IMR-90 (cell line): Measurements from ENCODE around the gene CALU. TPM values are rescaled to one million over a fixed set of nuclear protein-coding genes. Genes with fewer than 3 reads are reported as not detected.

Experiments used
- ATAC-seq: fragments of 200-7000 bp; cut with Tn5 transposase; 2 replicates; pipeline ENCODE4 v1.9.1; 2020; ENCODE audit warnings: low read depth, mild to moderate bottlenecking, moderate library complexity
- BruUV-seq: library from RNA; stranded (reverse); fragments of 400-500 nt; replicated peaks from 2 replicates; lab custom pipeline; 2021; lab: Mats Ljungman, UMichigan
- CTCF ChIA-PET: fragments of 300-600 bp; formaldehyde crosslinking; extraction: SDS; loops from one replicate; lab custom pipeline; 2021; ENCODE audit warnings: antibody characterized with exemption; lab: Yijun Ruan, JAX
- POLR2A ChIA-PET: fragments of 300-600 bp; sonication (Branson Sonifier 250); formaldehyde crosslinking; loops from one replicate; lab custom pipeline; 2022; ENCODE audit warnings: antibody characterized with exemption; ENCODE audit not compliant: unreplicated experiment; lab: Charles Lee
- DNase-seq: peaks from one replicate; pipeline ENCODE4 v3.0.0; 2013
- H2AFZ ChIP-seq: replicated peaks from 2 replicates; pipeline ENCODE3; 2013; ENCODE audit warnings: low read length, mild to moderate bottlenecking; ENCODE audit not compliant: poor library complexity
- H2AK5ac ChIP-seq: 2 replicates; pipeline ENCODE4 v1.6.1; 2013; ENCODE audit warnings: low read depth, low read length, inconsistent platforms
- H2AK9ac ChIP-seq: replicated peaks from 2 replicates; pipeline ENCODE3; 2013; ENCODE audit warnings: mild to moderate bottlenecking, low read depth, low read length, moderate library complexity; ENCODE audit not compliant: poor library complexity
- H2BK120ac ChIP-seq: 2 replicates; pipeline ENCODE4 v1.6.1; 2013; ENCODE audit warnings: low read depth, low read length, inconsistent platforms
- H2BK15ac ChIP-seq: 3 replicates; pipeline ENCODE4 v1.6.1; 2013; ENCODE audit warnings: low read depth, low read length, inconsistent platforms
- H2BK20ac ChIP-seq: 2 replicates; pipeline ENCODE4 v1.6.1; 2013; ENCODE audit warnings: low read depth, mild to moderate bottlenecking, inconsistent platforms, low read length, moderate library complexity
- H2BK5ac ChIP-seq: 2 replicates; pipeline ENCODE4 v1.6.1; 2013; ENCODE audit warnings: mild to moderate bottlenecking, low read depth, low read length, inconsistent platforms; ENCODE audit not compliant: poor library complexity, severe bottlenecking
- H3K14ac ChIP-seq: replicated peaks from 2 replicates; pipeline ENCODE4 v1.6.1; 2013; ENCODE audit warnings: low read depth, low read length, inconsistent platforms
- H3K18ac ChIP-seq: 2 replicates; pipeline ENCODE4 v1.6.1; 2013; ENCODE audit warnings: low read depth, low read length, control low read depth
- H3K23ac ChIP-seq: 2 replicates; pipeline ENCODE4 v1.6.1; 2013; ENCODE audit warnings: low read depth, low read length, inconsistent platforms
- H3K27ac ChIP-seq: 2 replicates; pipeline ENCODE4 v1.5.1; 2013; ENCODE audit warnings: mild to moderate bottlenecking, control low read depth, low read length; ENCODE audit not compliant: insufficient read depth
- H3K27me3 ChIP-seq: 2 replicates; pipeline ENCODE4 v1.6.1; 2013; ENCODE audit warnings: low read length; ENCODE audit not compliant: control insufficient read depth, insufficient read depth
- H3K36me3 ChIP-seq: 2 replicates; pipeline ENCODE4 v1.6.1; 2013; ENCODE audit warnings: low read length, mixed read lengths; ENCODE audit not compliant: control insufficient read depth, insufficient read depth
- H3K4ac ChIP-seq: 2 replicates; pipeline ENCODE4 v1.6.1; 2013; ENCODE audit warnings: low read depth, low read length, inconsistent platforms
- H3K4me1 ChIP-seq: 2 replicates; pipeline ENCODE4 v1.6.1; 2013; ENCODE audit warnings: low read length, mixed read lengths; ENCODE audit not compliant: control insufficient read depth, insufficient read depth
- H3K4me2 ChIP-seq: 2 replicates; pipeline ENCODE4 v1.6.1; 2013; ENCODE audit warnings: low read depth, mild to moderate bottlenecking, control low read depth, low read length, moderate library complexity
- H3K4me3 ChIP-seq: 2 replicates; pipeline ENCODE4 v1.5.1; 2013; ENCODE audit warnings: low read depth, mild to moderate bottlenecking, control low read depth, low read length, moderate library complexity; ENCODE audit not compliant: insufficient read depth
- H3K56ac ChIP-seq: 2 replicates; pipeline ENCODE4 v1.6.1; 2013; ENCODE audit warnings: low read length, inconsistent platforms; ENCODE audit not compliant: insufficient read depth; ENCODE audit errors: extremely low read depth
- H3K79me1 ChIP-seq, 2 experiments: 2 replicates each; pipeline ENCODE4 v1.6.1; 2013; ENCODE audit warnings: low read length in 2 of 2, inconsistent platforms in 1 of 2, low read depth in 1 of 2
- H3K9ac ChIP-seq: 2 replicates; pipeline ENCODE4 v1.6.1; 2013; ENCODE audit warnings: low read depth, low read length, control low read depth
- H3K9me1 ChIP-seq: 2 replicates; pipeline ENCODE4 v1.6.1; 2013; ENCODE audit warnings: low read length, inconsistent platforms; ENCODE audit not compliant: insufficient read depth
- H3K9me3 ChIP-seq: 2 replicates; pipeline ENCODE4 v1.6.1; 2013; ENCODE audit warnings: low read length; ENCODE audit not compliant: control insufficient read depth, insufficient read depth
- H4K20me1 ChIP-seq: 2 replicates; pipeline ENCODE4 v1.6.1; 2013; ENCODE audit warnings: low read length, inconsistent platforms; ENCODE audit not compliant: insufficient read depth
- H4K5ac ChIP-seq: 2 replicates; pipeline ENCODE4 v1.6.1; 2013; ENCODE audit warnings: mild to moderate bottlenecking, low read depth, low read length, control low read depth
- H4K8ac ChIP-seq, 2 experiments: 2 replicates each; pipeline ENCODE4 v1.6.1; 2013; ENCODE audit warnings: low read depth in 2 of 2, low read length in 2 of 2, control low read depth in 1 of 2, inconsistent platforms in 1 of 2
- H4K91ac ChIP-seq: 2 replicates; pipeline ENCODE4 v1.6.1; 2013; ENCODE audit warnings: low read depth, low read length, inconsistent platforms; ENCODE audit not compliant: insufficient read depth
- CHD1 ChIP-seq: IDR thresholded peaks from 2 replicates; pipeline ENCODE4 v1.6.1; 2012; ENCODE audit warnings: low read depth, low read length, improper control_type of control experiment
- WGBS, 2 experiments: methylation state at CpG; one replicate each; pipeline versions ENCODE4 v1.1.5 to v1.1.7; 2013; ENCODE audit warnings: missing lambda C conversion rate in 2 of 2; ENCODE audit not compliant: insufficient read length in 1 of 2; ENCODE audit errors: extremely low coverage in 2 of 2; 5-methylcytosine and 5-hydroxymethylcytosine counted together
- dilution Hi-C: fragments of 300-500 bp; cut with HindIII; formaldehyde crosslinking; loops from one replicate; pipeline ENCODE4 v1.14.3; 2018; ENCODE audit warnings: low sequenced_read_pairs; ENCODE audit not compliant: unreplicated experiment
- in situ Hi-C: fragments of 300-500 bp; cut with MboI; formaldehyde crosslinking; loops from 3 replicates; pipeline ENCODE4 v1.14.3; 2019; ENCODE audit warnings: low sequenced_read_pairs, inconsistent platforms, mixed read lengths
- intact Hi-C: fragments of 100-400 bp; cut with micrococcal nuclease; formaldehyde crosslinking; loops from 2 replicates; pipeline ENCODE4 v1.10.0; 2022
- polyA plus RNA-seq, 3 experiments: library from polyadenylated mRNA; depleted of rRNA; stranded (reverse); fragments of >200 nt; gene quantifications; 2 replicates each; pipeline ENCODE4 v1.2.3, GENCODE V29; 2012; ENCODE audit warnings: low replicate concordance in 1 of 3
- total RNA-seq: library from RNA; depleted of rRNA; stranded (reverse); fragments of >200 nt; gene quantifications from 2 replicates; pipeline ENCODE4 v1.2.3, GENCODE V29; 2012

The CALU gene
- total and polyA plus RNA-seq, 2 of the 4 experiments (the other 2 are of a cell fraction): 421 to 525 TPM

DNA sequence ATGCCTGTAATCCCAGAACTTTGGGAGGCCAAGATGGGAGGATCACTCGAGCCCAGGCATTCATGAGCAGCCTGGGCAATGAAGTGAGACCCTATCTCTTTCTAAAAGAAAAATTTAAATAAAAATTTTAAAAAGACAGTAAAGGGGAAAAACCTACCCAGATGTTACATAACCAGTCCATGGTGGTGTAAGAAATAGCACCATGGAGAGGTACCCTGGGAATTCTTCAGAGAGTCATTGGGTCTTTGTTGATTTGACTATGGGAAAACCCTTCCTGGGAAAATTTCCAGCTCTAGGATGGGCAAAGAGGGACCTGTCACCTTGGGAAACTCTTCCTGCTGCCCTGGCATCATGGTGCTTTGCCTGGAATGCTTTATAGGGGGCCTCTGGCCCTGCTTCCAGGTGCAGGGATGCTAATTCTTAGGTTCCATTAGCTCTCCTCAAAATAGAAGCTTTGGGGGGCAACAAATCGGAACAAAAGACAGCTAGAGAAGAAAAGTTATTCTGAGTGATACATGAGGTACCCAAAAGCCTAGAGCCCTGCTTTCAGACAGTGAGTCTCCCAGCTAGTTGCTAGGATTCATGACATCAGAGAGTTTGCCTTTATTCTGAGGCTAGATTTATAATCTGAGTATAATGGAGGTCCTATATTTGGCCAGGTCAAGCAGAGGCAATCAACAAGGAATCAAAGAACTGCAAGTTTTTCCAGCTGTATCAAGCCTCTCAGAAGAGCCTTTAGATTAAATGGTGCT, 62.7 kb downstream of the CALU start:
- no peak overlapping the region for H2BK120ac ChIP-seq
- H3K18ac ChIP-seq: no peak overlapping the region
- no peak for TF ChIP-seq CHD1
- no peak overlapping the region for H2AK9ac ChIP-seq
- no peak overlapping the region for H3K9ac ChIP-seq
- no peak overlapping the region for H3K27ac ChIP-seq
- no peak overlapping the region for H2BK15ac ChIP-seq
- DNase-seq (no peak), ATAC-seq (no peak)
- H3K79me1 ChIP-seq: no peaks in the 10 kb centered on the region
- H3K9me3 ChIP-seq: no peaks in the 10 kb centered on the region
- H3K9me1 ChIP-seq: peaks cover 4% of the 10 kb centered on the region; the same call in 1 of the 2 replicates
- H3K27me3 ChIP-seq: no peaks in the 10 kb centered on the region
- in situ Hi-C loops: no loop called here
- no peak overlapping the region for H3K4me2 ChIP-seq
- peaks cover 31% of the 10 kb centered on the region for H3K36me3 ChIP-seq
- H4K91ac ChIP-seq: no peak overlapping the region
- H2AK5ac ChIP-seq: no peak overlapping the region
- ChIA-PET POLR2A (no interaction called here), CTCF (no interaction called here)
- no TSS peak for BruUV-seq
- no CpG with 5 or more reads among the region's 2 CpGs for WGBS, 2 experiments
- dilution Hi-C loops: no loop called here
- H2BK20ac ChIP-seq: no peak overlapping the region
- H3K14ac ChIP-seq: no peak overlapping the region
- H3K4me3 ChIP-seq: no peak overlapping the region
- no peaks in the 10 kb centered on the region for H3K4me1 ChIP-seq
- H2AFZ ChIP-seq: no peak overlapping the region
- intact Hi-C loops: no loop called here
- H3K4ac ChIP-seq: no peak overlapping the region
- H3K56ac ChIP-seq: no peak overlapping the region
- H4K8ac ChIP-seq: no peak overlapping the region
- H4K20me1 ChIP-seq: no peaks in the 10 kb centered on the region
- no peak overlapping the region for H3K23ac ChIP-seq
- no peak overlapping the region for H4K5ac ChIP-seq
- no peak overlapping the region for H2BK5ac ChIP-seq
